NCI-H2196 (cell line): Measurements from ENCODE around the gene OR51E1.

Experiments used
- DNase-seq: peaks from one replicate; lab custom pipeline; 2025; ENCODE audit not compliant: unreplicated experiment; lab: John Stamatoyannopoulos, UW

The OR51E1 gene

GRCh38 chr11:4647766-4648165 lies 4.0 kb downstream of the OR51E1 start:
- DNase-seq, result no peak

DNA sequence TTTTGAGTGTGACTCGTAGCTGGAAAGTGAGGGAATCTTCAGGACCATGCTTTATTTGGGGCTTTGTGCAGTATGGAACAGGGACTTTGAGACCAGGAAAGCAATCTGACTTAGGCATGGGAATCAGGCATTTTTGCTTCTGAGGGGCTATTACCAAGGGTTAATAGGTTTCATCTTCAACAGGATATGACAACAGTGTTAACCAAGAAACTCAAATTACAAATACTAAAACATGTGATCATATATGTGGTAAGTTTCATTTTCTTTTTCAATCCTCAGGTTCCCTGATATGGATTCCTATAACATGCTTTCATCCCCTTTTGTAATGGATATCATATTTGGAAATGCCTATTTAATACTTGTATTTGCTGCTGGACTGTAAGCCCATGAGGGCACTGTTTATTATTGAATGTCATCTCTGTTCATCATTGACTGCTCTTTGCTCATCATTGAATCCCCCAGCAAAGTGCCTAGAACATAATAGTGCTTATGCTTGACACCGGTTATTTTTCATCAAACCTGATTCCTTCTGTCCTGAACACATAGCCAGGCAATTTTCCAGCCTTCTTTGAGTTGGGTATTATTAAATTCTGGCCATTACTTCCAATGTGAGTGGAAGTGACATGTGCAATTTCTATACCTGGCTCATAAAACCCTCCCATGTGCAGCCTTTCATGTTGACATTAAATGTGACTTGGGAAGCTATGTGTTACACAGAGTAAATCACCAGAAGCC lies 11.0 kb downstream of the OR51E1 start:
- no peak for DNase-seq

DNA sequence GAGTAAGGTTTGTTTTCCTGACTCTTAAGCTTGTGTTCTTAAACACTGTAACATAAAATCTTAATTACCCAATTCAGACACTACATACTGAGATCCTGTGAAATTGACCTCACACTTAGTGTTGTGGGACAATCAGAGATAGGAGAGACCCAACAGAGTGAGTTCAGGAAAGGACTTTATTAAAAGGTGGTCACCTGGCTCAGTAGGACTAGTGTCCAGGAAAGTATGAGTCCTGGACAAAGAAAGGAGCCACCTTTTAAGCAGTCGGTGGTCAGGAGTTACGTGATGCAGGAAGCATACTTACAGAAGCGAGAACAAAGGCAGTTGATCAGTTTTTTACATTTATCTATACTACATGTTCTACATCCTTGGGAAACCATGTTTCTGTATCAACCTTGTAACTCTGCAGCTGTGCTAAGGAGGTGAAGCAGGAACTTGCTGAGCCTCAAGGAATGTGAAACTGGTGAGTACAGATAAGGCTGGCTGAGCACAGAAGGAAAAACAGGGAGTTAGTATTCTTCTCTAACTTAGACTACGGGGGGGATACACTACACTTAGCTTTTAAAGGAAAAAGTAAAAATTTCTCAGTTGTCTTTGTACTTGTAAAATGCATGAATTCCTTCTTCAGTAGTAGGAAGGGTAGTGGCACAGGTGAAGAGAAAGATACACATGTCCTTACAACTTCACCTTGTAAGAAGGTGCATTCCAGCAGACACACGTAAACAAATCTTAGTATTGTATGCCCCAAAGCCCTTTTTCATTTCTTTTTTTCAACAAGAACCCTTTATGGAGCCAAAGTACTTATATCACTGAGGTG lies 15.1 kb downstream of the OR51E1 start:
- DNase-seq, result no peak

- DNase-seq, result no peak
Measured at GRCh38 chr11:4662876-4663275, 19.1 kb downstream of the OR51E1 start.

GRCh38 chr11:4664183-4664582 lies 20.4 kb downstream of the OR51E1 start:
- DNase-seq, result no peak

DNA sequence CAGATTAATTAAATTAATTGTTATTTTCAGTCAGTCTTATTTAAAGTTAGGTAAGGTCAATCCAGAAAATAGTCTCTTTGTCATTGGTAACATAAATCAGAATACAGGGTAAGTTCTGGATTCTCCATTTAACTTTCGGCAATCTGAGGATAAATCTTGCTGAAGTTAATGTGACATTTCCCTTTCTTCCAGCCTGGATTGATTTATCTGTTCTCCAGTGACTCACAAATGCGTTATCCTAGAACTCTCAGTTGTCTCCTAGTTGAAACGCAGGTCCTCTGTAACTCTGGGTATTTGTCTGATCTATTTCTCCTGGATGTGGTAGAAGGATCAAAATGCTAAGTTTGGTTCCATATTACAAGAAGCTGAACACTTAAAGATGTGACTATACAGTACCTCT lies 21.0 kb downstream of the OR51E1 start:
- DNase-seq, result no peak

DNA sequence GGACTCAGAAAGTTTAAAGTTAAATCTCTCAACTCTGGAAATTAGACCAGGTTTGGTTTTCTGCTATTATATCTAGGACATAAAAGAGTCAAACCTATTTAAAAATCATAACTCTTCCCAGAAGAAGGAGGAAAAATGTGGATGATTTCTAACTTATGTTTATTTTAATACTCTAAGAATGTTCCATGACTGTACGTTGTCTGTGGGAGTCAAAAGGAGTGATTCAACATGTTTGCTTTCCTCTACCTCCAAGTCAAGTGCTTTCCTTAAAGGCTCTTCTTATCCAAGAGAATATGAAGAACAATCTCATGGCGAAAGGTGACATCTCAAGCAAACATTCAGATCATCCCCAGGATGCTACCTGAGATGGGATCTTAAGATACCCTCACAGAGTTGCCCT lies 21.6 kb downstream of the OR51E1 start:
- no peak for DNase-seq

GRCh38 chr11:4671741-4672140 lies 28.0 kb downstream of the OR51E1 start:
- DNase-seq, result no peak

DNA sequence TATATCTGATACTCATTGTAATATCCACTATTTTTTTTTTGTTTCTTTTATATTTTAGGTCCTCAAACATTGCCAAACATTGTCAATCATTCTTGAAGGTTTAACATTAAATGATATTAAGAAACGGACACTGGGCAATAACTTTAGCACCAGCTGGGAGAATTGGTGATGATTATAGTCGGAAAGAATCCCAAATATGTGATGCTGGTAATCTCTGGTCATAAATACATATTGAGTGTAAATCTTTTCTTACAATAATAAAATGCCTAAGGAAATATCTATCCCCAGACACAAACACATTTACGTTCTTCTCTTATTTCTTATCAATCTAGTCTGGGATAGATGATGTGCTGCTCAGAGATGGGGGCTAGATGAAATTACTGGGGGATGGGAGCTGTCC lies 28.7 kb downstream of the OR51E1 start:
- no peak for DNase-seq

GRCh38 chr11:4673781-4674180 lies 30.0 kb downstream of the OR51E1 start:
- no peak for DNase-seq

GRCh38 chr11:4677948-4678347 lies 34.2 kb downstream of the OR51E1 start:
- DNase-seq, result no peak

DNA sequence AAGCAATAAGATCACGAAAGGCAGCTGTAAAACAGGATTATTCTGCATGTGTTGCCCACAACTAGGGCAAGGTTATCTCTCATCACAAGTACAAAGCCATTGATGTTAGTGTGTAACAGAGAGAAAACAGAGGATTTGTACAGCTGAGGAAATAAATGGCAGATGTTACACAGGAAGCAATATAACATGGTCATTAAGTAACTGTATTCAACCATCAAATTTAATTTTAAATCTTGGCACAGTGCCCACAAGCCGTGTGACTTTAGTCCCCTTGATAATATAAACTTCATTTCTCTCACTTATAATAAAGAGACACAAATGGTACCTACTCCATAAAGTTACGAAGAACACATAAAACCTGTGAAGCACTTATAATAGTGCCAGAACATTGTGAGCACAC lies 36.6 kb downstream of the OR51E1 start:
- peak; percentile 44 for DNase-seq

DNA sequence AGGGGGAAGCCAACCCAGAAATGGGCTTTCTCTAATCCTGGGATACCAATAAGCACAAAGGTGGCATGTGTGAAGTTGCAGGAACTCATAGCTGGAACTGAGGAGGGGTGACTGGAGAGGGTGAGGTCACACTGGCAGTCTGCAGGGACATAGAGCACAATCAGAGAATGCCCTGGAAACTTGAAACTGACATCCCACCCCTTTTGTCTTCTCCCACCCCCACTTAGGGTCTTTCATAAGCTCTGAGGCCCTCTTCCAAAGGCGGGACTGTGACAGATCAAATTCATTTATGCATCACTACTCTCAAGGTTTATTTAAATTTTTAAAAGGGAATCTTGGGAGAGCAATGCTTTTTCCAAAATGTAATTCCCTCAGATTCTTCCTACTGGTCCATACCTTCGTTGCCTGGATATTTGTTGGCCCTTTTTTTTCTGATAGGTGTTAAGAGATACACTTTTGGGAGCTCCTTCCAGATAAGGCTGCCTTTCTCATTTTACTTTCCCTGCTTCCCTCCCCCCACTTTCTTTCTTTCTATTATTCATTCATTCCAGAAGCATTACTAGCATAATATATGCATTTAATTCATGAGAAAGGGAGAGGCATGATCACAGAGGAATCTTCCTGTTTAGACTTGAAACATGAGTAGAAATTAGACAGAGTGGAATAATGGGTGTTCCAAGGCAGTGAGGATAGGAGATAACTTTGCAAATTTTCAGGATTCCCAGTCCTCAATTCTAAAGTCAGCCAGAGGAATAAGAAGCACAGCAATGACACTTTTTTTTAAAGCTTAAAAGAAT lies 39.0 kb downstream of the OR51E1 start:
- no peak for DNase-seq

- no peak for DNase-seq
Measured at GRCh38 chr11:4684631-4685285, 41.0 kb downstream of the OR51E1 start.

DNA sequence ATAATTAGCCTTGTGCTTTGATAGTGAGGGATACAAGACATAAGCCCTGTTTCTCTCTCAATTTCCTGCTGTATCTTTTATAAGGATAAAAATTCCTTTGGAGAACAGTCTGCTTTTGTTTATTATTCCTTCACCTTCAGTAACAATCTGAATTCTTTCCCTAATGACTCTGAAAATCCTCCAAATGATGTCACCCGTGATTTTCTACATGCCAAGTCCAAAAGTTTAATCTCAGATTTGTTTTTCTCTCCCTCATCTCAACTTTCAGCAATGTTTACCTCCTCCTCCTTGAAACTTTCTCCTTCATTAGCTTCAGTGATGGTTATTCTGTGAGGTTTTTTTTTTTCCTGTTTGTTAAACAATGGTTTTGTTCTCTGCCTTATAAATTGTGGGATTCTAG lies 51.7 kb downstream of the OR51E1 start:
- no peak for DNase-seq

- peak; percentile 70 for DNase-seq
Measured at GRCh38 chr11:4697585-4697984, 53.8 kb downstream of the OR51E1 start, which contains the start of gene OR51E2. Gene OR51E2, minus strand, starts transcription at chr11:4697853. Its CDS starts 15,142 bp downstream, at chr11:4682711.

DNA sequence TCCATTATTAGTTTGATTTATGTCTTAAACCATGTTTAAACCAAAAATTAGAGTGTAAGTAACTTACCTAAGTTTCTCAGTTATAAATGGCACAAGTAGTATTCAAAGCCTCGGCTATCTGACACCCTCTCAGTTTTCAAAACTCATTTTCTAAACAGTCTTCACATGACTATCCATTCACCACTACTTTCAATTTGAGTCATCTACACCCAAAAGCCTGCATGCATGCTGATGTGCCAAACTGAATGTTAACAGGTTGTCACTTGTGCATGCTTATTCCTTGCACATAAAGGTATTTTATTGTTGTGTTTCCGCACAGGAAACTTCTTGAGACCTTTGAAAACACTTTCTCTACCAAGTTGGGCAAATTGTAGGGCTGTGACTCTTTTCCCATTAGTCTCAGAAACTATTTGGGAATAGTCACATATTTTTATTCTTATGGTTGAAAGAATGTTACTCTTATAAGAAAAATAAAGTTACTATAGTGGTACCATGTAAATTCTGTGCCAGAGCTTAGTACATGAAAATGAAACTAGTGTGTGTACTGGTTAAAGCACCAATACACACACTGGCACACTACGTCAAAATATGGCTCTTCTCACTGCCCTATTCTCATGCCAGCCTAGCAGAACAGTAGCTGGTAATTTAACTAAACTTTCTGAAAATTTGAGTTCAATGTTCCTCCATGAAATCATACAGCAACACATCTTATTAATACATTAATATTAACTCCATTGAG lies 56.1 kb downstream of the OR51E1 start:
- DNase-seq, result no peak

GRCh38 chr11:4700436-4700820 lies 56.6 kb downstream of the OR51E1 start:
- DNase-seq, result no peak

DNA sequence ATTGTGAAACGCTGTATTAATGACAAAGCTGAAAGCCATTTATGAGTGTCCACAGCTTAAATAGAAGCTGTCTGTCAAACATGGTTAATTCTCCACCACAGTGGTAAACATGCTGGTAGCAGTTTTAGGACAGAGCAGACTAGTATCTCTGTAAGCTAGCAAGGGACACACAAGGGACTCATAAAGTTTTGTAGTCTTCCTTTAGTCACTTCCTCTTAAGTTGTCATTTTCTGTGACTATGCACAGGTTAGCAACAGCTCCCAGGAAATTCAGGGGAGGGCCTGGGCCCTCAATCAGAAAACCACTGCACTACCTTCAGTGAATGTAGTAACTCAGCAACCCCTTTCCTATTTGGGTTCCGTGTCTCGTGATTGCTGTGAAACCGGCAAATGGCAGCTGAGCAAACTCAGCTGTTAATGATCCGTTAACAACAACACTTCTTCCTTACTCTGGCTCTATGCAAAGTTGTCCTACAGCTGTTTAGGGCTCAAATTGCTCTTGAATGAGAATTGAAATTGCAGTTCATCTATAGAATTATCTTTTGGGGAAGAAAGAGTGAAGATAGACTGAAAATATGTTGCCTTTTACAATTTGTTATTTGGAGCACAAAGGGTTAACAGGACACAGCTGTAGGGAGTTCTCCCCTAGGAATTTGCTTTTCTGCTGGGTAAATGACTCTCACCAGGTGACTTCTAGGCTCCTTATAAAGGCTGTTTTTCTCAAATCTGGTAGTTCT lies 60.4 kb downstream of the OR51E1 start, which contains the start of gene MMP26:
Gene MMP26 (plus strand): TSS at position 731 of the 736 bp plus-strand sequence.
- DNase-seq, result peak; percentile 80
